T-helper 2 cell (primary cell): ENCODE results near the gene ASCL5.

Experiments used
- DNase-seq, 5 experiments: peaks; one replicate each; pipeline versions ENCODE4 v3.0.0 to v3.0.0-alpha.2; 2012 to 2022

Gene ASCL5

DNA sequence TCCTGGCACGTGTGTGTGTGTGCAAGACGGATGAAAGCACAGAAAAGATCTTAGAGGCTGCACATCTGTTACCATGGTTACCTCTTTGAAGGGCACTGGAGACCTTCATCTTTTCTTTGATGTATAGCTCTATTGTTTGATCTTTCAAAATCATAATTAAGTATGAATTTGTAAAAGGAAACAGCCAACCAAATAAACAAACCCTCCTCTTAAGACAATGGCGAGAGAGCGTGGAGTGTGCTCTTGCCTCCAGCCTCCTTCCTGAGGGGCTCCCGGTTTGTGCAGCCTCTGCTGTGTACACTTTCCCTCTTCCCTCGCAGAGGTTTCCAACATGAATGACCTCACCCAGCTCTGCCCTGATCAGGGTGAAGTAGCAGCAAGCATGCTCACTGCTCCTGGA is 42.7 kb downstream of the ASCL5 start:
- DNase-seq, result no peak

DNA sequence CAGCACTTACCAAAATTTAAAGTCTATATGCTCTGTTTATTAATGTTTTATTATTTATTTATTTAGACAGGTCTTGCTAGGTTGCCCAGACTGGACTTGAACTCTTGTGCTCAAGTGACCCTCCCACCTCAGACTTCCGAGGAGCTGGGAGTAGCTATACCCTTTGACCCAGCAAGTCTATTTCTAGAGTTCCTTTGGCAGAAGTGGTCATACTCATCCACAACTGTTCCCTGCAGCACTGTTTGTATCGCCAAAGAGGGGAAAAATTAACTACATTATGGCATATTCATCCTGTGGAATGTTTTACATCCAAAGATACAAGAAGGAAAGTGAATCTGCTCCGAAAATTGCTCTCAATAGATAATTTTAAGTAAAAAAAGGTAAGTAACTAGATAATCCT is 43.2 kb downstream of the ASCL5 start:
- DNase-seq, result no peak

DNA sequence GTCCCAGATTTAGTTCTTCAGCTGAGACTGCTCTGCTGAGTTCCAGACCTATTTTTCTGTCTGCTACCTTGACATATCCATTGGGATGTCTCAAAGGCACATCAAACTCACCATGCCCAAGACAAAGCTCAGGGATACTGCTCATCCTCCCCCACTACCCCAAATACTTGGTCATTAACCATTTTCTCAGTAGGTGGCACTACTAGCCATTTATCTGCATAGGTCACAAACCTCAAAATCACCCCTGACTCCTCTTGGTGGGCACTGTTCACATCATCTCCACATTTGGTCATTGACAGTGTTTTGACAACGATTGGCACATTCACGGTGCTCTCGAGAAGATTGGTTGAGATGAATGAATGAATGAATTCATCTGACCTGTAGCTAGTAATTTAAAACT is 46.8 kb downstream of the ASCL5 start:
- no peak for DNase-seq

DNA sequence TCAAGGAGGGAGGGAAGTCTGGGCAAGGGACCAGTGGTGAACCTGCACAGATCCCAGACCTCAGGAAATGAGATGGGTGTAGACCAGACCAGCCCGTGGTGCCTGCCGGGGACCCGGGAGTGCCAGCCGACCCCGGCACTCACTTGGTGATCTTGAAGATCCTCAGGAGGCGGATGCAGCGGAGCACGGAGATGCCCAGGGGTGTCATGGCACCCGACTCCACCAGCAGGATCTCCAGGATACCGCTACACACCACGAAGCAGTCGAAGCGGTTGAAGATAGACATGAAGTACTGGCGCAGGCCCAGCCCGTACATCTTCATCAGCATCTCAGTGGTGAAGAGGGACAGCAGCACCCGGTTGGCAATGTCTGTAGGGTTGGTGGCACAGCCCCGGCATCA is 49.2 kb downstream of the ASCL5 start:
- no peak for DNase-seq

DNA sequence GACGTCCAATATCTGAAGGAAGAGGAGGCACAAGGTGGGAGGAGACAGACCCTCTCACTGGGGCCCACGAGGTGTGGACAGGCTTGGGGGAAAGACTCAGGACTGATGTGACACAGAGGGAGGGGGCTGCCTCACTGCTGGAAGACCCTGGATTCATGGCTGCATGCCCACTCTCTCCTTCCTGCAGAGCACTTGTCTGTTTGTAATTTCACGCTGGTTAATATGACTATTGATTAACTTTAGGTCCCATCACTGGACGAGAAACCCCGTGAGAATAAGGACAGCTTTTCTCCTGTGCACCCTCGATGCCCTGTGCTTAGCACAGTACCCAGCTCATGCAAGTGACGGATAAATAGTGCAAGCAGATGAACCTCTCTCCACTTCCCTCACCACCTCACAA is 49.9 kb downstream of the ASCL5 start:
- DNase-seq, result no peak

DNA sequence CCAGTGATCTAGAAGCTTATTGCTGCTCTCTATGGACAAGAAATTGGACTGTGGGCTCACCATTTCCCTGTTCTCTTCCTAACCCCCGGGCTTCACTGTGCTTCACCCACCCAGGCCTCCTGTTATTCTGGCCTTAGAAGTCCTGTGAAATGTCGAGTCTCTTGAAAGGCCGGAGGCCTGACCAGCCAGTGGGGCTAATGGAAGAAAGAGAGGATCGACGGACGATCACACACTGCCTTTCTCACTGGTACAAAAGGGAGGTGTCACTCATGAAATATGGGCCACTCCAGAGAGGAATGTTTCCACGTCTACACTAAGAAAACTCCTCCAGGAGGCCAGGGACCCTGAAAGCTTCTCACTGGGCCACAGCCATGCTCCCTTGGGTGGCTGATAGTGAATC is 50.9 kb downstream of the ASCL5 start:
- DNase-seq, result no peak

DNA sequence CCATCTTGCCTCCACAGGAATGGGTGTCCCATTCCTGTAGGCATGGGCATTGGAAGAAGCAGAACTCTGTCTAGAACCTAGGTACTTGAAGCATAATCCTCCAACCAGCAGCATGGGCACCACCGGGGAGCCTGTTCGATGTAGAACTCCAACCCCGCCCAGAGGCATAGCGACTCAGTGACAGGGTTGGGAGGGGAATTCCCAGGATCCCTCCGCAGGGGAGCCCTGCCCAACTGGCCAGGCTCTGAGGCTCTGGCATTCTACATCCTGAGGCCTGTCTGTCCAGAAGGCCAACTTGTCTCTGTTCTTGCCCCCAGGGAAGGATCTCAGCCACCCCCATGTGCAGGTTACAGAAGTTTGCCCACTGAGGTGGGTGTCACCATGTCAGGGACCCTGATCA is 53.0 kb downstream of the ASCL5 start:
- DNase-seq, result no peak

DNA sequence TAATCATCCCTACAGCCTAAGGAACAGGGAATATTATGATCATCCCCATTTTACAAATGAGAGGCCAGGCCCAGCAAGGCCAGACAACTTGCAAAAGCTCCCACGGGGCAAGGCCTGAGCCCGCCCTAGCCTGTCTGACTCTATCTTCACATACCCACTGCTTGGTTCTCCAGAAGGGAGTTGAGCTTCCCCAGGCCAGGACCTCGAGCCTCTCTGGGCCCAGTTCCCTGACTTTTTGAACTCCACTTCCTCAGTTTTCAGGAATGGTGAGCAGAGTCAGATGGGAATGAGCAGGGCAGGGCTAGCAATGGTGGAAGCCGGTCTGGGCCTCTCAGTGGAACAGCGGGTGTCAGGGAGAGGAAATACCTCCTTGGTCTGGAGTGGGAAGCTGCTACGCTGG is 54.1 kb downstream of the ASCL5 start:
- DNase-seq, result no peak

DNA sequence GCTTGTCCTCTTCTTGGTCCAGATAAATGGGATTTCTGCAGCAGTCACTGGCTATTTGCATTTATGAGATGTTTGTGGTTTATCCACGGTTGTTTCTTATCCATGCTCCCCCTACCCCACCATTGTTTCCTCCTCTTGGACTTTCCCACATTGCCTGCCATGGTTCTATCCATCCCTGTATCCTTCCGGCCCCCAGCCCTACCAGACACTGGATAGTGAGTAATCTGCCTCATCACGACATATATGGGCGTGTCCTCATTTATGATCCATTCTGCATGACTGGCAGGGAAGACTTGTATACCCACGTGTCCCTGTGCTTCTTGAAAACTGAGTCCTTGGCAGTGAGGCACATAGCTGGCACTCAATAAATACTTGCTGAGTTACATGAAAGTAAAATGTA is 54.8 kb downstream of the ASCL5 start:
- no peak for DNase-seq

DNA sequence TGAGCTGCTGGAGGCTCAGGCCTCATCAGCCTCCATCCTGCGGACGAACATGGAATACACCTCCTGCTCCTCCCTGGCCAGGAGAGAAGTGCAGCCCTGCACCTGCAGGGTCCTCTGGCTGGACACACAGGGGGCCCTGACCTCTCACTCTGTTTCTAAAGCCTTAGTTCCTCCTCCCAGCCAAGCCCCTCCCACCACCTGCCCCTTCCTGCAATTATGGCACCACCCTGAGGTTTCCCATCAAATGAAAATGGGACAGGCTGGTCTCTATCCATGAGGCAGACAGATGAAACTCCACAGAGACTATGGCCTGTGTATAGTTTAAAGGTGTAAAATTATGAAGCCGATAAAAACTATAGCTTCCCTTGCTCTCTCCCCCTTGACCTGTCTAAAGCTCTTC is 57.3 kb downstream of the ASCL5 start:
- DNase-seq, result no peak

DNA sequence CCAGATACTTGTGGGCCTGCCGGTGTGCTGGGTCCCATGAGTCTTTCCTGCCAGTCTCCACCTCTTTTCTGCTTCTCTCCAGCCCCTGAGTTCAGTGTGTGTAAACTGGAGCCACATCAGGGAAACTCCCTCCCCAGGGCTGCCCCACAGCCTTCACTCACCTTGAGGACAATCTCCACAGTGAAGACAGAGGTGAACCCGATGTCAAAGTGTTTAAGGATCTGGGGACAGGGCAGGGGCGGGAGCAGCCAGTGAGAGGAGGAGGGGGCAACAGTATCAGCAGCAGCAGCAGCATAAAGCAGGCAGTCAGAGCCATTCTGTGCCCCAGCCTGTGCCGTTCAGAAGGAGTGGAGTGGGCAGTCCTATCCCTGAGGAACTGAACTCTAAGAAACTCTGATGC is 58.0 kb downstream of the ASCL5 start:
- no peak for DNase-seq

DNA sequence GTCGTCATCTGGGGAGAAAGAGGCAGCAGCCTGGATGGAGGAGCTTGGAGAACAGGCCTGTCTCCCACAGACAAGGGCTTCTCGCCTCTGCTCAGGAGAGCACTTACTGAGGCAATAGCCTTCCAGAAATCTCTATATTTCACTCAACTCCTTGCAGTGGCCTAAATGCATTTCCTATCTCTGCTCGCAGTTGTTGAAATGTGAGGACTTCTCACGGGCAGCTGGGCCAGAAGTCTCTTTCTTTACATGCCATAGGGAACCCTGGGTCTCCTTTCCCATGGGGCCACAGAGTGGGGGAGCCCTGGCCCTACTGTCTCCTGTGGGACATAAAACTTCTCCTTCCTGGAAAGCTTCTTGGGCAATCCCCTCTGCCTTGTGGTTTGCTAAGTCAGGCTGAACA is 60.0 kb downstream of the ASCL5 start:
- DNase-seq, result no peak

DNA sequence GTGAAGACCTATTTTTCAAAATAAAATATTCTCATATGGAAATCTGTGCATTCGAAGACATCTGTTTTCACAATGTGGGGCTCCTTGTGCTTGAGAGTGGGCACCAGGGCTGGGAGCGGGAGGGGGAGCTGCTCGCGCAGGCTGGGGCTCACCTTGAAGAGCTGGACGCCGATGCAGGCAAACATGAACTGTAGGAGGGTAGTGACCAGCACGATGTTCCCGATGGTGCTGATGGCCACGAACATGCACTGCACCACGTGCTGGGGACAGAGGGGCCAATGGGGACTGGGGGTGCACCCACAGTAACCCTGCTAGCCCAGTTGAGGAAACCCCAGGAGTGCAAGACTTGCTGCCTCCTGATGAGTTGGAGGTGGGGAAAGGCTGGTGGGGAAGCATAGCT is 61.3 kb downstream of the ASCL5 start:
- DNase-seq, result no peak

DNA sequence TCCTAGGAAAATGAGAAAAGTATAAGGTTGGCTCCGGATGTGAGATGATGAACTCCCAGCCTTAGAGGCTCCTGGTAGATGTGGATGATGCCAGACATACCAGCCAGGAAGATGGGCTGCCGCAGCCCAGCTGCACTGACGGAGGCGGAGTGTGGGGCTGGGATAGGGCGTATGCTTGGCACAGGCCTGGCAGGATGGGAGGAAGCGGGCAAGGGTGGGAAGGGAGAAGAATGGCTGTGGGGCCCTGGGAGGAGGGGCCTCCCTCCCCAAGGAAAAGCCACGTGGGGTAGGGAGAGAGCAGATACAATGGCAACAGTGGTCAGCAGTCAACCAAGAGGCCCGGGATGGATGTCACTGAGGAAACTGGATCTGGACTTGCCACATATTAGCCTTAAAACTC is 62.2 kb downstream of the ASCL5 start:
- no peak for DNase-seq
